Activated CD8-positive, alpha-beta memory T cell treated with anti-CD3 and anti-CD28 coated beads, Interleukin-2, amount 50 U/mL, for 48 hours (primary cell): Measurements from ENCODE around the gene NFYC.
A peak's percentile ranks its signal among the peaks of the same experiment; 100 is the strongest.

Experiments used
- DNase-seq: peaks from one replicate; pipeline ENCODE4 v3.0.0-alpha.2; 2020

Gene NFYC

GRCh38 chr1:40801742-40802077 is 110.2 kb downstream of the NFYC start:
- no peak for DNase-seq

- peak; percentile 91 for DNase-seq
Observed at GRCh38 chr1:40802078-40802741, 110.7 kb downstream of the NFYC start.

GRCh38 chr1:40802742-40803113 is 111.2 kb downstream of the NFYC start:
- no peak for DNase-seq

- DNase-seq = no peak
Observed at GRCh38 chr1:40803447-40803846, 111.9 kb downstream of the NFYC start.

- no peak for DNase-seq
Observed at GRCh38 chr1:40803902-40804301, 112.4 kb downstream of the NFYC start.

GRCh38 chr1:40806240-40806639 is 114.7 kb downstream of the NFYC start:
- no peak for DNase-seq

GRCh38 chr1:40806731-40807695 is 115.5 kb downstream of the NFYC start:
- no peak for DNase-seq

GRCh38 chr1:40808002-40808401 is 116.5 kb downstream of the NFYC start:
- DNase-seq = no peak

- no peak for DNase-seq
Observed at GRCh38 chr1:40808444-40808843, 116.9 kb downstream of the NFYC start.

GRCh38 chr1:40808909-40809308 is 117.4 kb downstream of the NFYC start:
- no peak for DNase-seq

GRCh38 chr1:40810927-40811326 is 119.4 kb downstream of the NFYC start:
- no peak for DNase-seq

GRCh38 chr1:40815420-40815819 is 123.9 kb downstream of the NFYC start:
- no peak for DNase-seq

GRCh38 chr1:40817791-40818263 is 126.3 kb downstream of the NFYC start:
- peak; percentile 67 for DNase-seq

GRCh38 chr1:40818264-40818961 is 126.9 kb downstream of the NFYC start:
- DNase-seq = peak; percentile 89

GRCh38 chr1:40819101-40819500 is 127.6 kb downstream of the NFYC start:
- DNase-seq = no peak

- DNase-seq = no peak
Observed at GRCh38 chr1:40820251-40820797, 128.8 kb downstream of the NFYC start.
